ENCODE measurements around the gene OR5AN1.

DNA sequence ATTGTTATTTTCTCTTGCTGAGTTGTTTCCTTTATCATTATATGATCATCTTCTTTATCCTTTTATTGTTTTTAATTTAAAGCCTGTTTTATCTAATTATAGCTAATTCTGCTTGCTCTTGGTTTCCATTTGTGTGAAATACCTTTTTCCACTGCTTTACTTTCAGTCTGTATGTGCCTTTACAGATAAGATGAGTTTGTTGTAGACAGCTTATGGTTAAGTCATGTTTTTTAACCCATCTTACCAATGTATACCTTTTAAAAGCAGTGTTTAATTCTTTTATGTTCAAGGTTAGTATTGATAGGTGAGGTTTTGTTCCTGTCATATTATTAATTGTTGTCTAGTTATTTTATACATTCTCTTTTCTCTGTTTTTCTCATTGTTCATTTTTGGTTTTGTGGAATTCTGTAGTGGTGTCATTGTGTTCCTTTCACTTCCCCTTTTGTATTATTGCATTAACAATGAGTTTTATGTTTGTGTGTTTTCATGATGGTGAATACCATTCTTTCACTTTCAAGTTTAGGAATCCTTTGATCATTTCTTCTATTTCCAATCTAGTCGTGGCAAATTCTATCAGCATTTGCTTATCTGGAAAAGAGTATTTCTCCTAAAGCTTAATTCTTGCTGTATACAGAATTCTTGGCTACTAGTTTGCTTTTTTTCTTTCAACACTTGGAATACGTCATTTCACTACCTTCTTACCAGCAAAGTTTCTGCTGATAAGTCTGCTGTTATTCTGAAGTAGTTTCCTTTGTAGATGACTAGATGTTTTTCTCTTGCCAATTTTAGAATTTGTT, 21.8 kb downstream of the OR5AN1 start:
- TF ChIP-seq POLR2AphosphoS2 (conservative IDR thresholded peaks at IDR 0.05; ENCODE audit: low read length): no peak
- TF ChIP-seq, protein P1, sequence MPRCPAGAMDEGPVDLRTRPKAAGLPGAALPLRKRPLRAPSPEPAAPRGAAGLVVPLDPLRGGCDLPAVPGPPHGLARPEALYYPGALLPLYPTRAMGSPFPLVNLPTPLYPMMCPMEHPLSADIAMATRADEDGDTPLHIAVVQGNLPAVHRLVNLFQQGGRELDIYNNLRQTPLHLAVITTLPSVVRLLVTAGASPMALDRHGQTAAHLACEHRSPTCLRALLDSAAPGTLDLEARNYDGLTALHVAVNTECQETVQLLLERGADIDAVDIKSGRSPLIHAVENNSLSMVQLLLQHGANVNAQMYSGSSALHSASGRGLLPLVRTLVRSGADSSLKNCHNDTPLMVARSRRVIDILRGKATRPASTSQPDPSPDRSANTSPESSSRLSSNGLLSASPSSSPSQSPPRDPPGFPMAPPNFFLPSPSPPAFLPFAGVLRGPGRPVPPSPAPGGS (IDR thresholded peaks at IDR 0.05): no peak
- TF ChIP-seq ZFP36 (IDR thresholded peaks at IDR 0.05; ENCODE audit: borderline replicate concordance, partially characterized antibody): no peak
- TF ChIP-seq POLR2A (IDR thresholded peaks at IDR 0.05; ENCODE audit: low read length): no peak
- TF ChIP-seq MAFK (IDR thresholded peaks at IDR 0.05; ENCODE audit: partially characterized antibody): no peak
- TF ChIP-seq, protein P2, sequence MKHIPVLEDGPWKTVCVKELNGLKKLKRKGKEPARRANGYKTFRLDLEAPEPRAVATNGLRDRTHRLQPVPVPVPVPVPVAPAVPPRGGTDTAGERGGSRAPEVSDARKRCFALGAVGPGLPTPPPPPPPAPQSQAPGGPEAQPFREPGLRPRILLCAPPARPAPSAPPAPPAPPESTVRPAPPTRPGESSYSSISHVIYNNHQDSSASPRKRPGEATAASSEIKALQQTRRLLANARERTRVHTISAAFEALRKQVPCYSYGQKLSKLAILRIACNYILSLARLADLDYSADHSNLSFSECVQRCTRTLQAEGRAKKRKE (CRISPR knock-in tag; IDR thresholded peaks at IDR 0.05; ENCODE audit: low read depth): no peak
- TF ChIP-seq, protein P3, sequence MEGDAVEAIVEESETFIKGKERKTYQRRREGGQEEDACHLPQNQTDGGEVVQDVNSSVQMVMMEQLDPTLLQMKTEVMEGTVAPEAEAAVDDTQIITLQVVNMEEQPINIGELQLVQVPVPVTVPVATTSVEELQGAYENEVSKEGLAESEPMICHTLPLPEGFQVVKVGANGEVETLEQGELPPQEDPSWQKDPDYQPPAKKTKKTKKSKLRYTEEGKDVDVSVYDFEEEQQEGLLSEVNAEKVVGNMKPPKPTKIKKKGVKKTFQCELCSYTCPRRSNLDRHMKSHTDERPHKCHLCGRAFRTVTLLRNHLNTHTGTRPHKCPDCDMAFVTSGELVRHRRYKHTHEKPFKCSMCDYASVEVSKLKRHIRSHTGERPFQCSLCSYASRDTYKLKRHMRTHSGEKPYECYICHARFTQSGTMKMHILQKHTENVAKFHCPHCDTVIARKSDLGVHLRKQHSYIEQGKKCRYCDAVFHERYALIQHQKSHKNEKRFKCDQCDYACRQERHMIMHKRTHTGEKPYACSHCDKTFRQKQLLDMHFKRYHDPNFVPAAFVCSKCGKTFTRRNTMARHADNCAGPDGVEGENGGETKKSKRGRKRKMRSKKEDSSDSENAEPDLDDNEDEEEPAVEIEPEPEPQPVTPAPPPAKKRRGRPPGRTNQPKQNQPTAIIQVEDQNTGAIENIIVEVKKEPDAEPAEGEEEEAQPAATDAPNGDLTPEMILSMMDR (IDR thresholded peaks at IDR 0.05): no peak
- TF ChIP-seq EHMT2 (IDR thresholded peaks at IDR 0.05; ENCODE audit: low read depth): no peak
- no peak for TF ChIP-seq RFX5 (IDR thresholded peaks at IDR 0.05)
- no peak for TF ChIP-seq EP300 (IDR thresholded peaks at IDR 0.05)

Measured in A549 (cell line).